ENCODE data around the gene FAM227B.
A peak's percentile ranks its signal among the peaks of the same experiment; 100 is the strongest.
"Not testable (repeated sequence)": the region's sequence is repeated elsewhere in the genome, so short reads cannot be mapped to it uniquely, and the experiment has no call there.

GRCh38 chr15:49471248-49471647 lies 149.4 kb downstream of the FAM227B start:
- TF ChIP-seq EP300 (IDR thresholded peaks at IDR 0.05; ENCODE audit: low read depth); POLR2A (IDR thresholded peaks at IDR 0.05); POLR2AphosphoS5 (IDR thresholded peaks at IDR 0.05): not testable (repeated sequence)
- TF ChIP-seq, protein P1, sequence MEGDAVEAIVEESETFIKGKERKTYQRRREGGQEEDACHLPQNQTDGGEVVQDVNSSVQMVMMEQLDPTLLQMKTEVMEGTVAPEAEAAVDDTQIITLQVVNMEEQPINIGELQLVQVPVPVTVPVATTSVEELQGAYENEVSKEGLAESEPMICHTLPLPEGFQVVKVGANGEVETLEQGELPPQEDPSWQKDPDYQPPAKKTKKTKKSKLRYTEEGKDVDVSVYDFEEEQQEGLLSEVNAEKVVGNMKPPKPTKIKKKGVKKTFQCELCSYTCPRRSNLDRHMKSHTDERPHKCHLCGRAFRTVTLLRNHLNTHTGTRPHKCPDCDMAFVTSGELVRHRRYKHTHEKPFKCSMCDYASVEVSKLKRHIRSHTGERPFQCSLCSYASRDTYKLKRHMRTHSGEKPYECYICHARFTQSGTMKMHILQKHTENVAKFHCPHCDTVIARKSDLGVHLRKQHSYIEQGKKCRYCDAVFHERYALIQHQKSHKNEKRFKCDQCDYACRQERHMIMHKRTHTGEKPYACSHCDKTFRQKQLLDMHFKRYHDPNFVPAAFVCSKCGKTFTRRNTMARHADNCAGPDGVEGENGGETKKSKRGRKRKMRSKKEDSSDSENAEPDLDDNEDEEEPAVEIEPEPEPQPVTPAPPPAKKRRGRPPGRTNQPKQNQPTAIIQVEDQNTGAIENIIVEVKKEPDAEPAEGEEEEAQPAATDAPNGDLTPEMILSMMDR (IDR thresholded peaks at IDR 0.05): peak in 3 of 5 experiments; percentile 14 to 40 (median 37)
